ENCODE measurements around the gene ARFGAP1.

The ARFGAP1 gene

DNA sequence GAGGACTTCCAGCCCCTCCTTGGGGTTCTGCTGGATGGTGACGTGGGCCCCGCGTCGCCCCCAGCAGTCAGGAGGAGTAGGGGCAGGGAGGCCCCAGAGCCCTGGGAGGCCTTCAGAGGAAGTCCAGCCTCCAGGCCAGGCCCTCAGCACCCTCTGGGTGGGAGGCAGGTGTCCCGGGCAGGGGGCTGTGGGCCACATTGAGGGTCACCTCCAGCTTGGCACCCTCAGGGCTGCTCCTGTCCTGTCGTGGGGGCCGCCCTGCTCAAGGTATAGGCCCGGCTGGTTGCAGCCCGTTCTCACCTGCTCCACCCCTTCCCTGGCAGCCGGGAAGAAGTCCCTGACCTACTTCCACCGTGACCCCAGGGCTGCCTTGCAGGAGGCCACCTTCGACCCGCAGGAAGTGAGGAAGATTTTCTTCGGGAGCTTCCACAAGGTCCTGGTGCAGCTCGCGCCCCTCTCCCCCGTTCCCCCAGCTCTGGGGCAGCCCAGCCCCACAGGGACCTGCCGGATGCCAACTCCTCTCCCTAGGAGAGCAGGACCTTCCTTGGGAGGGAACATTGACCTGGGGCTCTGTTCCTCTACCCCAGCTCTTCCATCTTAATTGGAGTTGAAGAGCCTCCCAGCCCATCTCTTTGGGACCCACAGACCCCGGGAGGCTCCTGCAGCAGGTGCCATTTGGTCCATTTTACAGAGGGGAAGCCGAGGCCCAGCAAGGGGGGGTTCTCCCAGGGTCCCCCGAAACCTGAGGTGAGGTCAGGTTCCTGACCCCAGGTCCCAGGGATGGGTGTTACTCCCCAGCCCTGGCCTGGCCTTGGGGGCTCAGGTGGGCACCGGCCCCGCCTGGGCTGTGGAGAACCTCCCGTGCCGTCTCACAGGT, 46.8 kb downstream of the ARFGAP1 start:
- no peak for DNase-seq (ENCODE audit: low read depth)

GRCh38 chr20:63320041-63320511, 47.5 kb downstream of the ARFGAP1 start:
- DNase-seq (ENCODE audit: low read depth): no peak

DNA sequence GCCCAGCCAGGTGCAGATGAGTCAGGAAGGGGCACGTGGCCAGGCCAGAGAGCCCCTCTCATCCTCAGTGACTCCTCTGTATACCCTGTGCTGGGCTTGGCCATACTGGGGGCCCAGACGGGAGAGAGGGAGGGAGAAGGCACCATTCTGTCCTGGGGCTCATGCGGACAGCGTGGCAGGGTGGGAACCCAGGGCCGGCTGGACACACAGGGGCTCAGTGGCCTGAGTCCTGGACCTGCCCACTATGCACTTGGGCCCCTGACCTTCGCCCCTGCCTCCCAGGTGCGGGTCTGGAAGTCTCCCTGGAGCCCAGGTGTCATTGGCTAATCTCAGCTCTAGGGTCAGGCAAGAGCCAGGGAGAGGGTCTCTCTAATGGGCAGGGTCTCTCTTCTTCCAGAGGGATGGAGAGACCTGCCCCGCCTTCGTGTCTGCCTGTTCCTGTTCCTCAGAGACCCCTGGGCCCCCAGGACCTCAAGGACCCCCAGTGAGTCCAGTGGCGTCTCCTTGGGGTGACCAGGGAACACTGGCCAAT, 48.1 kb downstream of the ARFGAP1 start:
- DNase-seq (ENCODE audit: low read depth): no peak

- DNase-seq (ENCODE audit: low read depth): no peak
These were observed 48.7 kb downstream of the ARFGAP1 start for GRCh38 chr20:63321148-63321831.

GRCh38 chr20:63322146-63322932, 49.7 kb downstream of the ARFGAP1 start:
- DNase-seq (ENCODE audit: low read depth): no peak

- DNase-seq (ENCODE audit: low read depth): no peak
These were observed 50.3 kb downstream of the ARFGAP1 start for GRCh38 chr20:63322933-63323273.

- DNase-seq (ENCODE audit: low read depth): no peak
These were observed 50.9 kb downstream of the ARFGAP1 start for GRCh38 chr20:63323357-63323981.

DNA sequence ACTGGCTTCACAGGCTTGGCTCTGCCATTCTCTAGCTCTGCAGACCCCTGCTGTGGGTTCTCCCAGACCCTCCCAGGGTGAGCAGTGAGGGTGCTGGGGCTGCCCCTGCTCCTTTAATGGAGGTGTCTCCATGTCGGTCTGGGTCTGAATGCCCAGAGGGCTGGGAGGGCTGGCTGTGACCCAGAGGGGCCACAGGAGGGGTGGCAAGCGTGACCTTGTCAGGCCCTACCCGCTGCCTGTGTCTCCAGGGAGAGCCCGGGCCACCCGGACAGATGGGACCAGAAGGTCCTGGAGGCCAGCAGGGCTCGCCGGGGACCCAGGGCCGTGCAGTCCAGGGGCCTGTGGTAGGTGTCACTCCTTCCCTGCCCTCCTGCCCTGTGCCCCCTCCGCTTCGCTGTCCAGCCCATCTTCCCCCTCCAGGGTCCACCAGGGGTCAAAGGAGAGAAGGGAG, 52.4 kb downstream of the ARFGAP1 start:
- no peak for DNase-seq (ENCODE audit: low read depth)

GRCh38 chr20:63325554-63326313, 53.1 kb downstream of the ARFGAP1 start:
- DNase-seq (ENCODE audit: low read depth): no peak

DNA sequence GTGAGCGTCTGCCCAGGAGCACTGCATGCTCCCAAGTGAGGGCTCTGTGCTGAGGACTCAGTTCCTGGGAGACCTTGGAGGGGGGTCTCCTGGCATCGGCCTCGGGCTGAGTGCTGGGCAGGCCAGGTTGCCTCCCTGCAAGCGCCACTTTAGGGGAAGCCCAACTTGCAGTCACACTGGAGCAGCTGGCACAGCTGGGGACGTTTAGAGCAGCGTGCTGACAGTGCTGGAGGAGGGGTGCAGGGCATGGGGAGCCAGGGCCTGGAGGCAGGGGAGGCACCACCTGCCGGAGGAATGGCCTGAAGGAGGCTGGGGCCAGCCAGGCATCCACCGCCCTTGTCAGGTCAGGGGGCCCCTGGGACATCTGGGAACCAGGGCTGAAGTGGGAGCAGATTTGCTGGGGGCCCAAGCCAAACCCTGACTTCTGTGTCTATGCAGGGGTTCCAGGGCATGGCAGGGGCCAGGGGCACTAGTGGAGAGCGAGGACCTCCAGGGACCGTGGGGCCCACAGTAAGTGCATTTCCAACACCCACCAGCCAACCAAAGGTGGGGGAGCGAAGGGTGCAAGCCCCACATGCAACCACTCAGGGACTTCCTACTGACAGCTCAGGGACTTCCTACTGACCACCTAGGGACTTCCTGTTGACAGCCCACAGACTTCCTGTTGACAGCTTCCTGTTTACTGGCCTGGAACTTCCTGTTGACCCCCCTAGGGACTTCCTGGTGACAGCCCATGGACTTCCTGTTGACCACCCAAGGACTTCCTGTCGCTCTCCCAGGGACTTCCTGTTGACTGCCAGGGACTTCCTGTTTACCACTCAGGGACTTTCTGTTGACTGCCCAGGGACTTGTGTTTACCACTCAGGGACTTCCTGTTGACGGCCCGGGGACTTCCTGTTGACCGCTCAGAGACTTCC, 54.0 kb downstream of the ARFGAP1 start:
- DNase-seq (ENCODE audit: low read depth): no peak

DNA sequence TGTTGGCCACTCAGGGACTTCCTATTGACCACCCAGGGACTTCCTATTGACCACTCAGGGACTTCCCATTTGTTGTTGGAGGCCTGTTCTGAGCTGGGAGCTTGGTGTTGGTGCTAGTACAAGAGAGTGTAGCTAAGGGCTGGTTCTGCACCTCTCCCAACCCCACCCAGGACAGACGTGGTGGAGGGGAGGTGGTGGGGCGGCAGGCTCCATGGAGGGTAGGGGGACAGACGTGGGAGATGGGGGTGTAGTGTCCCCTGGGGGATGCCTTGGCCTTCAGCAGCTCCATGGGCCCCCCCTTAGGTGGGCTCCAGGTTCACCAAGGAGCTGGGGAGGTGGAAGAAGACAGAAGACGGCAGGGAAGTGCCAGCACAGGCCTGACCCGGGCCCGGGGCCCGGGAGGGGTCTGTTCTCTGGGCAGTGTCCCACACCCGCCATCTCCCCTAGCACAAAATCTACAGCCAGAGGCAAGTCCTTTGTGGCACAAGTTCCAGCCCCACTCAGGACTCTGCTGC, 54.7 kb downstream of the ARFGAP1 start:
- no peak for DNase-seq (ENCODE audit: low read depth)

DNA sequence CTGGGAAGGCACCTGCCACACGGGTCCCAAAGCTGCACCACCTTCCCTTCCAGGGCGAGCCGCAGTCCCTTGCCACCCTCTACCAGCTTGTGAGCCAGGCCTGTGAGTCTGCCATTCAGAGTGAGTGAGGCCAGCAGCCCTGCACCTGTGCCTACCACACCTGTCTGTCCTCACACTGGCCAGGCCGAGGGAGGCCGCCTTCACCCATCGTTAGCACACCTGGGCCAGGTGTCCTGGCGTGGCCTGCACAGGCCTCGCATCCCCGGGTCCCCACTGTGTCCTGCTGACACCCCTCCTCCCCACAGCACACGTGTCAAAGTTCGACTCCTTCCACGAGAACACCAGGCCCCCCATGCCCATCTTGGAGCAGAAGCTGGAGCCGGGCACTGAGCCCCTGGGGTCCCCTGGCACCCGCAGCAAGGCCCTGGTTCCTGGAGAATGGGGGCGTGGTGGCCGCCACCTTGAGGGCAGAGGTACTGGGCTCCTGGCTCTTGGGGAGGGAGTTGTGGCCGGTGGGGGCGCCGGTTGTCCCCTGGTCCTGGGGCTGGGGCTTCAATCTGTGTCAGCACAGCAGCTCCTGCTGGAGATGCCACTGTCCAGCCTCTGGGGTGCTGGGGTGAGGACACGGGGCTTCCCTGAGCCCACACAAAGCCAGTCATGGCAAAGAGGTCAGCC, 55.5 kb downstream of the ARFGAP1 start:
- no peak for DNase-seq (ENCODE audit: low read depth)

DNA sequence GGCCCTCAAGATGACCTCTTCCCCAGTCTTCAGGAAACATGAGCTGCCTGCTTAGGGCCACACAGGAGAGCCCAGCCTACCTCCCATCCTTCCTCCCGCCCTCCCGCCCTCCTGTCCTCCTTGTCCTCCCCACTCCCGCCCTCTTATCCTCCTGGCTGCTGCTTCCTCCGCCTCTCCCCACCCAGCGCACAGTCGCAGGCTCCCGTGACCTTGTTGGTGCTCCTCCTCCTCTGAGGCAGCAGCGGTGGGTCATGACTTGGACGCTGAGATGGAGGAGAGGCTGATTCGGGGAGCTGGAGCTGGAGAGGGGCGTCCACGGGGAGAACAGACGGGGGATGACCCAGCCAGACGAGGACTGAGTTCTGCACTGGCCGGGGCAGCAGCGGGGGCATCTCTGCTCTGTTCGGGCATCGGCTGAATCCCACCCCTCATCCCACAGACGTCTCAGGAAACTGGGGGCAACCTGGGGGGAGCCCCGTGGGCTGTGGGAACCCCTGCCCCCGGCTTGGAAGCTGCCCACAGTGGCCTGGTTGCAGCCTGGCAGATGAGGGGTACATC, 56.2 kb downstream of the ARFGAP1 start:
- DNase-seq (ENCODE audit: low read depth): no peak

GRCh38 chr20:63329331-63330083, 56.9 kb downstream of the ARFGAP1 start:
- DNase-seq (ENCODE audit: low read depth): no peak

GRCh38 chr20:63330084-63330760, 57.6 kb downstream of the ARFGAP1 start:
- DNase-seq (ENCODE audit: low read depth): no peak

DNA sequence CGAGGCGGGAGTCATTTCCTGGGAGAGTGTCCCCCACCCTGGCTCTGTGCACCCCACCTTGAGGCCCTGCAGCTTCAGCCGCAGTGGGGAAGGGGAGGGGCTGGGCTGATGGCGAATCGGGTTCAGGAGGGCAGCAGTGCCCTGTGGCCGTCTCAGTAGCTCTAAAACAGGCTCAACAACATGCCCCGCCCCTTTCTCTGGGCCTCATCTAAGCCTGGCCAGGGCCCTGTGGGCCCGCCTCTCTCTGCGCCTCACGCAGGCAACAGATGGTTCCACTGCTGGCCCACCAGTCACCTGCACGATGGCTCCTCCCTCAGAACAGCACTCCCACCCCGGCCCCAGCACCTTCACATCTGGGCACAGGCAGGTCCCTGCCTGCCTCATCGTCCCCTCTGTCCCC, 58.3 kb downstream of the ARFGAP1 start:
- no peak for DNase-seq (ENCODE audit: low read depth)

DNA sequence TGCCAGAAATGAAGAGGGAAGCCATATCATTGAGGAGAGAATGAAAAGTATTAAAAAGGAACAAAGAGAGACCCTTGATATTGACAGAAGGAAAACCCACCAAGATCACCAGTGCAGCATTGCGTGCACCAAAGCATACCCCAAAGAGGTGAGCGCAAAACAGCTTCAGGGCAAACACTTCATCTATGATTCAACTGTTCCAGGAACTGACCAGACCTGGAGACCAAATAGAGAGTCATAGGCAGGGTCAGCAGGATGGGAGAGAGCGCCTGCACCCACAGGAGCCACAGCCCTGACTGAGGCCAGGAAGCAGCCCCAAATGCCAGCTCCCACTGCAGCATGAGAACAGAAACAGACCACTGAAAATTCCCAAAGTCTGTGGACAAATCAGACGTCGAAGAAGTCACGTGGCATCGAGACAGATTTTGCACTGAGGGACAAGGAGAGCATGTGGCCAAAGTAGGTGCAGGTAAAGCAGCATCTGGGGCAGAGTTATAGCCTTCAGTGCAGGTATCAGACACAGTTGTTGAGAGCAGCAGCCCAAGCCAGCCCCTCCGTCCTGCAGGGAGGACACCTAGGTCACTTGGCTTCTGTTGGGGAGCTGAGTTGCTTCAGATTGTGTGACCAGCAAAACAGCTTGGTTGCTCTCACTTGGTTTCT, 59.3 kb downstream of the ARFGAP1 start:
- no peak for DNase-seq (ENCODE audit: low read depth)
